H1 (cell line): ENCODE measurements around the gene NXN. TPM values are rescaled to one million over a fixed set of nuclear protein-coding genes. Genes with fewer than 3 reads are reported as not detected.
A peak's percentile ranks its signal among the peaks of the same experiment; 100 is the strongest.

Experiments used
- CTCF ChIA-PET: fragments of 300-600 bp; sonication (Branson Sonifier 250); formaldehyde crosslinking; loops from one replicate; lab custom pipeline; 2021; ENCODE audit not compliant: partially characterized antibody; lab: Charles Lee
- POLR2A ChIA-PET: fragments of 300-600 bp; sonication (Branson Sonifier 250); formaldehyde crosslinking; loops from one replicate; lab custom pipeline; 2021; ENCODE audit warnings: inconsistent platforms; ENCODE audit not compliant: partially characterized antibody; lab: Charles Lee
- DNase-seq, 2 experiments: peaks; one replicate each; pipeline versions ENCODE4 v3.0.0 to v3.0.0-alpha.2; 2010 to 2022; ENCODE audit warnings: low spot score in 2 of 2, low read depth in 1 of 2, mixed read lengths in 1 of 2
- FAIRE-seq: peaks from 2 replicates; lab custom pipeline; 2011; peaks lifted over from hg19 to GRCh38; lab: Jason Lieb, UNC
- H2AFZ ChIP-seq: 2 replicates; pipeline ENCODE4 v1.8.1; 2012; ENCODE audit warnings: low read length, inconsistent platforms
- H2AK5ac ChIP-seq: 2 replicates; pipeline ENCODE4 v1.6.1; 2013; ENCODE audit warnings: low read depth, low read length
- H2BK120ac ChIP-seq: replicated peaks from 2 replicates; pipeline ENCODE3; 2013; ENCODE audit warnings: low read depth, low read length, inconsistent platforms
- H2BK12ac ChIP-seq: 2 replicates; pipeline ENCODE4 v1.6.1; 2013; ENCODE audit warnings: low read depth, low read length
- H2BK15ac ChIP-seq: 2 replicates; pipeline ENCODE4 v1.6.1; 2013; ENCODE audit warnings: low read length
- H2BK20ac ChIP-seq: 2 replicates; pipeline ENCODE4 v1.6.1; 2013; ENCODE audit warnings: low read length
- H2BK5ac ChIP-seq: 2 replicates; pipeline ENCODE4 v1.6.1; 2013; ENCODE audit warnings: low read depth, low read length
- H3K14ac ChIP-seq: 2 replicates; pipeline ENCODE4 v1.6.1; 2013; ENCODE audit warnings: inconsistent platforms; ENCODE audit not compliant: insufficient read length
- H3K18ac ChIP-seq: 2 replicates; pipeline ENCODE4 v1.6.1; 2013; ENCODE audit warnings: low read length; ENCODE audit errors: extremely low read depth
- H3K23ac ChIP-seq: 2 replicates; pipeline ENCODE4 v1.6.1; 2013; ENCODE audit warnings: inconsistent platforms; ENCODE audit not compliant: insufficient read length
- H3K23me2 ChIP-seq: 2 replicates; pipeline ENCODE4 v1.6.1; 2013; ENCODE audit warnings: low read depth, low read length
- H3K27ac ChIP-seq: 2 replicates; pipeline ENCODE4 v1.6.1; 2011; ENCODE audit warnings: low read depth, low read length, inconsistent platforms
- H3K27me3 ChIP-seq, 4 experiments: replicated peaks in 1 of 4; 1 replicate in 1 of 4; 2 replicates in 3 of 4; pipeline versions ENCODE4 v1.6.1 to v1.8.1; 2011 to 2013; ENCODE audit warnings: low read length in 3 of 4, mild to moderate bottlenecking in 3 of 4, inconsistent platforms in 2 of 4, mixed read lengths in 2 of 4, moderate library complexity in 1 of 4; ENCODE audit not compliant: control insufficient read depth in 3 of 4, insufficient read depth in 3 of 4; ENCODE audit errors: extremely low read depth in 1 of 4
- H3K36me3 ChIP-seq, 4 experiments: 2 replicates each; pipeline versions ENCODE4 v1.6.1 to v1.8.1; 2011 to 2013; ENCODE audit warnings: mild to moderate bottlenecking in 4 of 4, low read length in 3 of 4, moderate library complexity in 2 of 4, control low read depth in 1 of 4, inconsistent platforms in 1 of 4; ENCODE audit not compliant: insufficient read depth in 4 of 4, control insufficient read depth in 2 of 4
- H3K4ac ChIP-seq: replicated peaks from 2 replicates; pipeline ENCODE3; 2013; ENCODE audit warnings: low read length, low read depth, mixed read lengths, inconsistent platforms; ENCODE audit not compliant: insufficient read length
- H3K4me1 ChIP-seq, 4 experiments: replicated peaks in 1 of 4; 1 replicate in 1 of 4; 2 replicates in 3 of 4; pipeline versions ENCODE4 v1.6.1 to v1.8.1; 2011 to 2013; ENCODE audit warnings: low read length in 3 of 4, inconsistent platforms in 2 of 4, mixed read lengths in 1 of 4; ENCODE audit not compliant: insufficient read depth in 4 of 4, control insufficient read depth in 3 of 4
- H3K4me2 ChIP-seq, 2 experiments: 2 replicates each; pipeline versions ENCODE4 v1.6.1 to v1.8.1; 2011 to 2013; ENCODE audit warnings: low read depth in 2 of 2, low read length in 2 of 2, control low read depth in 1 of 2, inconsistent platforms in 1 of 2, mild to moderate bottlenecking in 1 of 2; ENCODE audit not compliant: insufficient read depth in 1 of 2
- H3K4me3 ChIP-seq, 4 experiments: fragments of 200-600, 300-600 bp in 1 of 4; sonication (generic), shearing (Covaris generic), sonication (Bioruptor Twin) in 1 of 4; 2 replicates each; pipeline versions ENCODE4 v1.5.1 to v1.8.1; 2011 to 2016; ENCODE audit warnings: low read length in 4 of 4, low read depth in 3 of 4, control low read depth in 2 of 4, inconsistent platforms in 2 of 4, mild to moderate bottlenecking in 2 of 4, mixed read lengths in 1 of 4, moderate library complexity in 1 of 4; ENCODE audit not compliant: insufficient read depth in 2 of 4; ENCODE audit errors: extremely low read depth in 1 of 4
- H3K56ac ChIP-seq: replicated peaks from 2 replicates; pipeline ENCODE3; 2013; ENCODE audit warnings: low read depth, mild to moderate bottlenecking, mixed read lengths, low read length, inconsistent platforms; ENCODE audit not compliant: insufficient read length
- H3K79me1 ChIP-seq: 2 replicates; pipeline ENCODE4 v1.6.1; 2013; ENCODE audit warnings: low read depth, low read length, control low read depth
- H3K79me2 ChIP-seq, 2 experiments: 2 replicates each; pipeline versions ENCODE4 v1.6.1 to v1.8.1; 2012 to 2013; ENCODE audit warnings: low read length in 2 of 2, mild to moderate bottlenecking in 2 of 2, inconsistent platforms in 1 of 2; ENCODE audit not compliant: insufficient read depth in 2 of 2, control insufficient read depth in 1 of 2
- H3K9ac ChIP-seq, 4 experiments: replicated peaks in 1 of 4; 1 replicate in 1 of 4; 2 replicates in 3 of 4; pipeline versions ENCODE4 v1.6.1 to v1.8.1; 2011 to 2013; ENCODE audit warnings: low read depth in 3 of 4, low read length in 3 of 4, control low read depth in 2 of 4, mild to moderate bottlenecking in 2 of 4, moderate library complexity in 2 of 4, inconsistent platforms in 1 of 4; ENCODE audit errors: extremely low read depth in 1 of 4
- H3K9me3 ChIP-seq, 2 experiments: 2 replicates each; pipeline versions ENCODE4 v1.6.1 to v1.8.1; 2012 to 2013; ENCODE audit warnings: mild to moderate bottlenecking in 2 of 2, moderate library complexity in 2 of 2, control low read depth in 1 of 2, inconsistent platforms in 1 of 2, low read depth in 1 of 2, low read length in 1 of 2, mixed read lengths in 1 of 2; ENCODE audit not compliant: insufficient read depth in 2 of 2
- H4K20me1 ChIP-seq, 2 experiments: replicated peaks in 1 of 2; 2 replicates each; pipeline versions ENCODE3 to v1.8.1; 2011 to 2013; ENCODE audit warnings: inconsistent platforms in 2 of 2, low read length in 2 of 2, mild to moderate bottlenecking in 1 of 2; ENCODE audit not compliant: insufficient read depth in 2 of 2, control insufficient read depth in 1 of 2
- H4K5ac ChIP-seq: 2 replicates; pipeline ENCODE4 v1.6.1; 2013; ENCODE audit warnings: low read length, low read depth, mixed read lengths, inconsistent platforms; ENCODE audit not compliant: insufficient read length
- H4K8ac ChIP-seq: 2 replicates; pipeline ENCODE4 v1.8.0; 2013; ENCODE audit warnings: mild to moderate bottlenecking, moderate library complexity, low read length, inconsistent platforms; ENCODE audit not compliant: insufficient read depth; ENCODE audit errors: extremely low read depth
- H4K91ac ChIP-seq: replicated peaks from 2 replicates; pipeline ENCODE3; 2013; ENCODE audit warnings: low read length, mixed read lengths, inconsistent platforms; ENCODE audit not compliant: insufficient read length
- KDM1A ChIP-seq: fragments of 200-600, 300-600 bp; sonication (generic); IDR thresholded peaks from 2 replicates; pipeline ENCODE4 v1.7.1; 2016; ENCODE audit warnings: mild to moderate bottlenecking, low read length, borderline replicate concordance
- WGBS, 2 experiments: shearing (Covaris generic) in 1 of 2; methylation state at CpG; one replicate each; pipeline versions ENCODE4 v1.1.6 to v1.1.7; 2013 to 2015; ENCODE audit warnings: low lambda C conversion rate in 2 of 2, mixed read lengths in 2 of 2, inconsistent platforms in 1 of 2, low coverage in 1 of 2, missing lambda C conversion rate in 1 of 2; ENCODE audit not compliant: insufficient replicate concordance in 2 of 2, insufficient coverage in 1 of 2, insufficient read length in 1 of 2; ENCODE audit errors: extremely low coverage in 1 of 2, missing lambda C conversion rate in 1 of 2; 5-methylcytosine and 5-hydroxymethylcytosine counted together
- polyA plus RNA-seq, 7 experiments: library from polyadenylated mRNA; depleted of rRNA in 3 of 7; stranded (reverse) in 5 of 7; unstranded in 2 of 7; fragments of >200 nt in 5 of 7; fragments of 200-250 nt in 2 of 7; gene quantifications; 1 replicate in 5 of 7; 2 replicates in 1 of 7; 4 replicates in 1 of 7; pipeline versions ENCODE4 v1.2.1 to v1.2.3, GENCODE V29; 2011 to 2013; ENCODE audit warnings: missing spikeins in 2 of 7, mixed read lengths in 2 of 7
- total RNA-seq: library from RNA; stranded (reverse); fragmentation: NEBNext Ultra II Directional; extraction: Animal tissue kit (Norgen Biotek cat#: 25700); gene quantifications from 2 replicates; pipeline ENCODE4 v1.2.1, GENCODE V29; 2021

Gene NXN
- total and polyA plus RNA-seq, 2 of the 8 experiments (the other 6 are each of a cell fraction or from before 2014, with no cell fraction given), result 94.1 to 107 TPM

GRCh38 chr17:802901-803881 is 176.4 kb downstream of the NXN start:
- H3K23ac ChIP-seq, result no peak overlapping the region
- peaks cover 3 to 4% of the 10 kb centered on the region in 2 experiments for H4K20me1 ChIP-seq
- H3K4ac ChIP-seq, result no peak overlapping the region
- CTCF ChIA-PET, result interaction anchor here (0.7 to 2.3 kb wide), 8 partner anchors 7 to 245 kb away, joined by 3 to 8 read pairs (median 4); no protein-coding TSS in a partner anchor
- no peaks in the 10 kb centered on the region for H3K27me3 ChIP-seq
- no peak for TF ChIP-seq KDM1A
- TF ChIP-seq, all 59 proteins: peak for 0
- H4K8ac ChIP-seq, result peak overlapping the region; percentile 1; the same call in 1 of the 2 replicates
- H4K91ac ChIP-seq, result no peak overlapping the region
- H2BK120ac ChIP-seq, result no peak overlapping the region
- H3K56ac ChIP-seq, result no peak overlapping the region
- H3K79me2 ChIP-seq, result no peaks in the 10 kb centered on the region
- no peak overlapping the region for H3K9ac ChIP-seq
- no peak overlapping the region for H2BK20ac ChIP-seq
- H3K14ac ChIP-seq, result no peak overlapping the region
- H3K4me2 ChIP-seq, result no peak overlapping the region
- H2AFZ ChIP-seq, result no peak overlapping the region
- H3K27ac ChIP-seq, result no peak overlapping the region
- no peak for FAIRE-seq
- peaks cover 0 to 5% (median 4%) of the 10 kb centered on the region in 4 experiments; a peak in 3 of 7 replicates for H3K4me1 ChIP-seq
- no peak overlapping the region for H3K4me3 ChIP-seq
- no peaks in the 10 kb centered on the region for H3K23me2 ChIP-seq
- no peak overlapping the region for H2BK12ac ChIP-seq
- no peak overlapping the region for H2BK15ac ChIP-seq
- H2AK5ac ChIP-seq, result no peak overlapping the region
- 93% methylated on average over 34 of the region's 37 CpGs; no CpG with 5 or more reads in 1 of the 2 experiments for WGBS, 2 experiments
- H4K5ac ChIP-seq, result no peak overlapping the region
- no peaks in the 10 kb centered on the region; the same call in 1 of the 2 replicates for H3K79me1 ChIP-seq
- no peaks in the 10 kb centered on the region for H3K9me3 ChIP-seq
- peaks cover 0 to 6% (median 0%) of the 10 kb centered on the region in 4 experiments; a peak in 2 of 8 replicates for H3K36me3 ChIP-seq
- no peak overlapping the region for H2BK5ac ChIP-seq
- no peak for DNase-seq
- POLR2A ChIA-PET, result interaction anchor here (0.6 to 1.6 kb wide), 4 partner anchors 8 to 129 kb away, joined by 3 to 5 read pairs (median 4); no protein-coding TSS in a partner anchor
- no peak overlapping the region for H3K18ac ChIP-seq
